ENCODE results near the gene GDAP2. TPM values are rescaled to one million over a fixed set of nuclear protein-coding genes. Genes with fewer than 3 reads are reported as not detected.

Gene GDAP2
- total RNA-seq, 1 experiment from 2014 or later, result 23.5 TPM

DNA sequence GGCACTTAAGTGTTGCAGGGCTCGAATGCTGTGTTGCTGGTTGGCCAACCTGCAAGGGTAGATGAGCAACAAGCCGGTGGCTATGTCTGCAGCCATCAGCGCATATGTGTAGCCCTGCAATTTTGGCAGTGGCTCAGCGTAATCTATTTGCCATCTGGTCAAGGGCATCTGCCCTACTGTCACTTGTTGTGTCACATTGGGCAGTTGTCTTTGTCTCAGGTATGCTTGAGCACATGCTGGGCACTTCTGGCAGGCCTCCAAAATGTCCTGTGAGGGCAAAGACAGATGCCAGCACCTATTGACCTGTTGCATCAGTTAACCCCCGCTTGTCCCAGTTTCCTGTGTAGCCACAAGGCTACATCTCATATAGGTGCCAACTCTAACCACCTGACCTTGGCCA, 111.8 kb downstream of the GDAP2 start:
- Histone ChIP-seq H3K4me3 (ENCODE audit: low read depth, low read length, poor library complexity, severe bottlenecking) (no peak overlapping the region), H3K36me3 (ENCODE audit: insufficient read depth, low read length, poor library complexity, severe bottlenecking) (no peaks in the 10 kb centered on the region), H3K27ac (ENCODE audit: low read depth, low read length, poor library complexity, severe bottlenecking) (no peak overlapping the region), H3K27me3 (replicated peaks; ENCODE audit: insufficient read depth, low read depth, low read length, poor library complexity) (no peaks in the 10 kb centered on the region), H3K9me3 (ENCODE audit: low read depth, low read length, poor library complexity, severe bottlenecking) (no peaks in the 10 kb centered on the region), H3K4me1 (ENCODE audit: insufficient read depth, low read length, poor library complexity, severe bottlenecking) (no peaks in the 10 kb centered on the region)
- ChIA-PET POLR2A (ENCODE audit: low non-redundant PET) (no interaction called here), CTCF (no interaction called here)
- BruUV-seq (replicated peaks), result no TSS peak
- no peak for DNase-seq (ENCODE audit: low spot score)
- no peak for TF ChIP-seq EZH2 (IDR thresholded peaks at IDR 0.05; ENCODE audit: borderline replicate concordance, low read depth, low read length, poor library complexity, severe bottlenecking)
- TF ChIP-seq, protein P1, sequence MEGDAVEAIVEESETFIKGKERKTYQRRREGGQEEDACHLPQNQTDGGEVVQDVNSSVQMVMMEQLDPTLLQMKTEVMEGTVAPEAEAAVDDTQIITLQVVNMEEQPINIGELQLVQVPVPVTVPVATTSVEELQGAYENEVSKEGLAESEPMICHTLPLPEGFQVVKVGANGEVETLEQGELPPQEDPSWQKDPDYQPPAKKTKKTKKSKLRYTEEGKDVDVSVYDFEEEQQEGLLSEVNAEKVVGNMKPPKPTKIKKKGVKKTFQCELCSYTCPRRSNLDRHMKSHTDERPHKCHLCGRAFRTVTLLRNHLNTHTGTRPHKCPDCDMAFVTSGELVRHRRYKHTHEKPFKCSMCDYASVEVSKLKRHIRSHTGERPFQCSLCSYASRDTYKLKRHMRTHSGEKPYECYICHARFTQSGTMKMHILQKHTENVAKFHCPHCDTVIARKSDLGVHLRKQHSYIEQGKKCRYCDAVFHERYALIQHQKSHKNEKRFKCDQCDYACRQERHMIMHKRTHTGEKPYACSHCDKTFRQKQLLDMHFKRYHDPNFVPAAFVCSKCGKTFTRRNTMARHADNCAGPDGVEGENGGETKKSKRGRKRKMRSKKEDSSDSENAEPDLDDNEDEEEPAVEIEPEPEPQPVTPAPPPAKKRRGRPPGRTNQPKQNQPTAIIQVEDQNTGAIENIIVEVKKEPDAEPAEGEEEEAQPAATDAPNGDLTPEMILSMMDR (conservative IDR thresholded peaks at IDR 0.05; ENCODE audit: low read depth, low read length), result no peak
- intact Hi-C loops (cut with micrococcal nuclease; ENCODE audit: unreplicated experiment), result no loop called here

DNA sequence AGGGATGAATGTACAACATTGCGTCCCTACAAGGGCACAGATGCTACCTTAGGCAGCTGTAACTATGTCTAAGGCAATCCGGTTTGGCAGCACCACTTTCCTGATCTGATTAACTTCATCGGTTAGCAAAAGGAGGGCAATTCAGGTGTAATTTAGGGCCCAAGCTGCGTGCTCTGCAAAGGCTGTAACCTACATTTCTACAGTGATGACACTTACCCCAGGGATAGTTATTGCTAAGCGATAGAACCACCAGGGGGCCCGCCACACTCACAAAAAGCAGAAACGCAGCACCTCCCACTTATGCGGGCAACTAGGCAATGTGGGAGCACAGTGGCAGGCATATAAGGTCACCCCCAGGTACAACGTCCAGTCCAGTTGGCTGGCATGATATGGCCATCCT, 113.5 kb downstream of the GDAP2 start:
- no TSS peak for BruUV-seq (replicated peaks)
- H3K4me3 ChIP-seq (ENCODE audit: low read depth, low read length, poor library complexity, severe bottlenecking), result no peak overlapping the region
- ChIA-PET POLR2A (ENCODE audit: low non-redundant PET) (no interaction called here), CTCF (no interaction called here)
- H3K36me3 ChIP-seq (ENCODE audit: insufficient read depth, low read length, poor library complexity, severe bottlenecking), result no peaks in the 10 kb centered on the region
- H3K4me1 ChIP-seq (ENCODE audit: insufficient read depth, low read length, poor library complexity, severe bottlenecking), result no peaks in the 10 kb centered on the region
- no peak for TF ChIP-seq EZH2 (IDR thresholded peaks at IDR 0.05; ENCODE audit: borderline replicate concordance, low read depth, low read length, poor library complexity, severe bottlenecking)
- TF ChIP-seq, protein P1 (conservative IDR thresholded peaks at IDR 0.05; ENCODE audit: low read depth, low read length), result no peak
- intact Hi-C loops (cut with micrococcal nuclease; ENCODE audit: unreplicated experiment), result no loop called here
- H3K27ac ChIP-seq (ENCODE audit: low read depth, low read length, poor library complexity, severe bottlenecking), result no peak overlapping the region
- no peak for DNase-seq (ENCODE audit: low spot score)
- H3K27me3 ChIP-seq (replicated peaks; ENCODE audit: insufficient read depth, low read depth, low read length, poor library complexity), result no peaks in the 10 kb centered on the region
- no peaks in the 10 kb centered on the region for H3K9me3 ChIP-seq (ENCODE audit: low read depth, low read length, poor library complexity, severe bottlenecking)

DNA sequence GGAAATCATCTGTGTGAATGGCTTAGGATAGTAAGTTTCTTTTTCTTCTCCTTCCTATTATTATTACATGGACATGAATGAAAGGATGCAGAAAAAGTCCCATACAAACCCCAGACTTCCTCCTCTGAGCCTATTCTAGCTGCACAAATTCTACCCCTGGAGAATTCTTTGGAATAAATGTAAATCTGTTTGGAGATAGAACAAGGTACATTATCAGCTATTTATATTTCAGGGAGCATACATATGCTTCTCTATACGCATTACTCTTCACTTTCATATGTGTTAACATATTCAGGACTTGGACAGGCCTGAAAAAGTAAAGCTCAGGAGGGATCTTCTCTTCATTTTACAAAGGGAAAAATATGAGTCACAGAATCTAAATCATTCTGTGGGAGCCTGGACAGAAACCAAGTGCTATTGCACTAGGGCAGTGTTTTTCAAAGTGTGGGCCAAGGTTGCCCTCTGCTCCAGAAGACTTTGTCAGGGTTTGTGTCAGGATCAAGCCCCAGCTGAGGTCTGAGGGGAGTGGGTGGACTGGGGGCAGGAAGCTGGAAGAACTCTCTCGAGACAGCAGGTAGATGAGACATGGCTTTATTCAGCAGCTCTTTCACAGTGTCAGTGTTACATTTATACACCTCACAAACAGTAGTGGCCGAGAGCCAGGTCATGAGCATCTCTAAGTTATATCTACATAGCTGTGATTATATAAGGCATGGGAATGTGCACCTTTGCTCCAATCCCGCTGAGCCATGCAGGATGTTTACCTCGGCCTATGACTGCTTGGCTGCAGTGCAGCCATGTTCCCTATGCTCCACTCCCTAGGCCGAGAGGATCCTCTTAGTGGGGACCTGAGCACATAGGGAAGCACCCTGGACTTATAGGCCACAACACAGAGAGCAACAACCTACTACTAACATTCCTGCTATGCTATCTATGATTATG, 114.3 kb downstream of the GDAP2 start:
- Histone ChIP-seq H3K36me3 (ENCODE audit: insufficient read depth, low read length, poor library complexity, severe bottlenecking) (no peaks in the 10 kb centered on the region), H3K27ac (ENCODE audit: low read depth, low read length, poor library complexity, severe bottlenecking) (no peak overlapping the region), H3K4me1 (ENCODE audit: insufficient read depth, low read length, poor library complexity, severe bottlenecking) (no peaks in the 10 kb centered on the region), H3K9me3 (ENCODE audit: low read depth, low read length, poor library complexity, severe bottlenecking) (no peaks in the 10 kb centered on the region), H3K4me3 (ENCODE audit: low read depth, low read length, poor library complexity, severe bottlenecking) (no peak overlapping the region), H3K27me3 (replicated peaks; ENCODE audit: insufficient read depth, low read depth, low read length, poor library complexity) (no peaks in the 10 kb centered on the region)
- BruUV-seq (replicated peaks), result no TSS peak
- TF ChIP-seq EZH2 (IDR thresholded peaks at IDR 0.05; ENCODE audit: borderline replicate concordance, low read depth, low read length, poor library complexity, severe bottlenecking), result no peak
- TF ChIP-seq, protein P1 (conservative IDR thresholded peaks at IDR 0.05; ENCODE audit: low read depth, low read length), result no peak
- no peak for DNase-seq (ENCODE audit: low spot score)
- intact Hi-C loops (cut with micrococcal nuclease; ENCODE audit: unreplicated experiment), result no loop called here
- CTCF ChIA-PET, result no interaction called here
- POLR2A ChIA-PET (ENCODE audit: low non-redundant PET), result no interaction called here

Other genes starting within 250 kb of the GDAP2 start
- gene WDR3, start 118 bp upstream of the GDAP2 start, total RNA-seq (2021), result 57.4 and 70.1 TPM in 2 replicates